Right lobe of liver (tissue), 4 donors: ENCODE measurements around the gene ABL1.

Experiments used
- POLR2A ChIP-seq: fragments of 450-650 bp; IDR thresholded peaks from one replicate; pipeline ENCODE4 v1.6.1; 2017; ENCODE audit warnings: antibody characterized with exemption, mild to moderate bottlenecking
- TF ChIP-seq, protein P1 (sequence below), 4 donors: fragments of 200-600 bp in 3 of 4; fragments of 450-650 bp in 1 of 4; IDR thresholded peaks; one replicate each; pipeline versions ENCODE4 v1.5.1 to v1.8.0; 2016 to 2022; ENCODE audit warnings: antibody characterized with exemption in 4 of 4, mild to moderate bottlenecking in 2 of 4
- donor health status: DM: no; HTN: no; CAD: no.
- donor health status: DM: no; HTN: no; CAD: no.
- donor health status: DM: no; HTN: yes; CAD: no.

DNA sequence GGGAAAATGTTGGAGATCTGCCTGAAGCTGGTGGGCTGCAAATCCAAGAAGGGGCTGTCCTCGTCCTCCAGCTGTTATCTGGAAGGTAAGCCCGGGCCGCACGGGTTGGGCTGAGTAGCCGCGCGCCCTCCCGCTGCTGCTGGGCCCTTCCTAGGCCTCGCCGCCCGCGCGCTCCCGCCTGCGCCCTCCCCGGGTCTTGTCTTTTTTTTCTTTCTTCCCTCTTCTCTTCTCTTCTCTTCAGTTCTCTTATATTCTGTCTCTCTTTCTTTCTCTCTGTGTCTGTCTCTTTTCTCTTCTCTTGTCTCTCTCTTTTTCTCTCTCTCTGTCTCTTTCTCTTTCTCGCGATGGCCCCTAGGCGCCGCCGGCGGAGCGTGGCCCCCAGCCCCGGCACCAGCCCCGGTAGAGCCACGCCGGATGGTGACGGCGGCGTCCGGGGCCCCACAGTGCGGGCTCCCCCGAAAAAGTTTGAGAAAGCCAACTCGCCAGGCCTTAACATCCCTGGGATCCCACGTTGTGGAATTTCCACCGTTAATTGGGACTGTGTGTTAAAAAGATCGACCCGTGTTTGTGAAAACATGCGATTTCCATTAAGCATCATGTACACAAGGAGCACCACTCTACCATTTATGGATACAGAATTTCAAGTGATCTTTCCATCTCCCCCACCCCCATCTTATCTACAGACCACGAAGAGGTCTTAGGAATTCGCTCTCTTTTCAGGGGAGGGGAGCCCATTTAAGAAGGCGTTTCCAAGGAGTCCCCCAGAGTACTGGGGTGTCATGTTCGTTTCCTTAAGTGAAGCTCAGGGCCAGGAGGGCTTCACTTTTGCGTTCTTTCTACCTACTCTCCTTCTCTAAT lies 616 bp downstream of the ABL1 start:
- TF ChIP-seq, protein P1, sequence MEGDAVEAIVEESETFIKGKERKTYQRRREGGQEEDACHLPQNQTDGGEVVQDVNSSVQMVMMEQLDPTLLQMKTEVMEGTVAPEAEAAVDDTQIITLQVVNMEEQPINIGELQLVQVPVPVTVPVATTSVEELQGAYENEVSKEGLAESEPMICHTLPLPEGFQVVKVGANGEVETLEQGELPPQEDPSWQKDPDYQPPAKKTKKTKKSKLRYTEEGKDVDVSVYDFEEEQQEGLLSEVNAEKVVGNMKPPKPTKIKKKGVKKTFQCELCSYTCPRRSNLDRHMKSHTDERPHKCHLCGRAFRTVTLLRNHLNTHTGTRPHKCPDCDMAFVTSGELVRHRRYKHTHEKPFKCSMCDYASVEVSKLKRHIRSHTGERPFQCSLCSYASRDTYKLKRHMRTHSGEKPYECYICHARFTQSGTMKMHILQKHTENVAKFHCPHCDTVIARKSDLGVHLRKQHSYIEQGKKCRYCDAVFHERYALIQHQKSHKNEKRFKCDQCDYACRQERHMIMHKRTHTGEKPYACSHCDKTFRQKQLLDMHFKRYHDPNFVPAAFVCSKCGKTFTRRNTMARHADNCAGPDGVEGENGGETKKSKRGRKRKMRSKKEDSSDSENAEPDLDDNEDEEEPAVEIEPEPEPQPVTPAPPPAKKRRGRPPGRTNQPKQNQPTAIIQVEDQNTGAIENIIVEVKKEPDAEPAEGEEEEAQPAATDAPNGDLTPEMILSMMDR (IDR thresholded peaks at IDR 0.05): no peak
- no peak for TF ChIP-seq POLR2A
